Peyer's patch (tissue), 4 donors: Measurements from ENCODE around the gene BCR. TPM values are rescaled to one million over a fixed set of nuclear protein-coding genes. Genes with fewer than 3 reads are reported as not detected.
A peak's percentile ranks its signal among the peaks of the same experiment; 100 is the strongest.

ENCODE experiments used
- DNase-seq, 3 donors: peaks; one replicate each; pipeline ENCODE4 v3.0.0-alpha.2; 2017 to 2019
- H3K27ac ChIP-seq, 4 donors: fragments of 200-600 bp; sonication (generic); one replicate each; pipeline ENCODE4 v1.5.1; 2016 to 2019
- H3K27me3 ChIP-seq, 2 donors: fragments of 200-600 bp; sonication (generic); one replicate each; pipeline ENCODE4 v1.5.1; 2019
- H3K36me3 ChIP-seq, 3 donors: fragments of 200-600 bp; sonication (generic); one replicate each; pipeline ENCODE4 v1.5.1; 2016 to 2019
- H3K4me1 ChIP-seq, 4 donors: fragments of 200-600 bp; sonication (generic); one replicate each; pipeline ENCODE4 v1.5.1; 2016 to 2019
- H3K4me3 ChIP-seq, 4 donors: fragments of 200-600 bp; sonication (generic); 1 replicate in 3 of 4; 2 replicates in 1 of 4; pipeline ENCODE4 v1.5.1; 2016 to 2019; ENCODE audit warnings: mild to moderate bottlenecking in 1 of 4
- H3K9me3 ChIP-seq, 4 donors: fragments of 200-600 bp; sonication (generic); one replicate each; pipeline ENCODE4 v1.5.1; 2016 to 2019; ENCODE audit warnings: mild to moderate bottlenecking in 1 of 4
- CTCF ChIP-seq, 6 experiments: fragments of 450-650 bp in 4 of 6; fragments of 200-600 bp in 2 of 6; sonication (generic) in 1 of 6; IDR thresholded peaks; one replicate each; pipeline ENCODE4 v1.5.1; 2017 to 2019; ENCODE audit warnings: antibody characterized with exemption in 6 of 6, mild to moderate bottlenecking in 3 of 6, moderate library complexity in 1 of 6
- POLR2A ChIP-seq, 2 donors: fragments of 450-650 bp; IDR thresholded peaks; one replicate each; pipeline ENCODE4 v1.5.1; 2017; ENCODE audit warnings: antibody characterized with exemption in 2 of 2, mild to moderate bottlenecking in 2 of 2, moderate library complexity in 2 of 2
- total RNA-seq, 4 donors: library from RNA; depleted of rRNA; stranded (reverse); fragments of >200 nt; gene quantifications; one replicate each; pipeline ENCODE4 v1.1.0, GENCODE V29; 2016

BCR gene
- total RNA-seq, 4 donors from 2014 or later: 55.8 to 86.9 (median 66.1) TPM

- Histone ChIP-seq H3K36me3 (no peaks in the 10 kb centered on the region), H3K9me3 (peaks cover 0 to 4% (median 2%) of the 10 kb centered on the region in 4 donors), H3K27me3 (no peaks in the 10 kb centered on the region), H3K4me1 (peaks cover 4 to 53% (median 21%) of the 10 kb centered on the region in 4 donors), H3K27ac (peak overlapping the region in 2 of 4 donors; percentile 6 to 47), H3K4me3 (no peak overlapping the region)
- no peak for TF ChIP-seq CTCF (IDR thresholded peaks at IDR 0.05)
- DNase-seq: peak in 1 of 3 donors; percentile 48
Measured at GRCh38 chr22:23223569-23224317, 43.4 kb downstream of the BCR start.

DNA sequence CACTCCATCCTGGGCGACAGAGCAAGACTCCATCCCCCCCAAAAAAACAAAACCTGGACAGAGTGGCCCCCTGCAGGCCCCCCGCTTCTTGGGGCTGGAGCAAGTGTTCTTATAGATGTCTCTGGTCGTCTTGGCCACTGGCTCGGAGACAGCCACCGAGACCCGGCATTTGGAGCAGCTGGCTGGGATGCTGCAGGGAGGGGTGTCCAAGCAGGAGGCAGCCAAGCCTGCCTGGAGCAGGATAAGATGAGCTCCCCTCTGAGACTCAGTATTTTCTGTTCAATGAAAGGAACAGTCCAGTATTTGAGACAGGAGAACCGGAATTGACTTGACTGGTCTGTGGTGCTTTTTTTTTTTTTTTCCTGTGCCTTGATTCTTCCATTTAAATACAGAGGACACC, 44.5 kb downstream of the BCR start:
- Histone ChIP-seq H3K9me3 (peaks cover 0 to 8% (median 4%) of the 10 kb centered on the region in 4 donors), H3K27ac (no peak overlapping the region), H3K4me3 (no peak overlapping the region), H3K4me1 (peaks cover 0 to 42% (median 11%) of the 10 kb centered on the region in 4 donors), H3K36me3 (no peaks in the 10 kb centered on the region), H3K27me3 (no peaks in the 10 kb centered on the region)
- peak in 1 of 3 donors; percentile 29 for DNase-seq
- no peak for TF ChIP-seq POLR2A (IDR thresholded peaks at IDR 0.05)
- no peak for TF ChIP-seq CTCF (IDR thresholded peaks at IDR 0.05)

GRCh38 chr22:23225337-23225723, 45.0 kb downstream of the BCR start:
- TF ChIP-seq CTCF (IDR thresholded peaks at IDR 0.05) (no peak), POLR2A (IDR thresholded peaks at IDR 0.05) (no peak)
- Histone ChIP-seq H3K36me3 (no peaks in the 10 kb centered on the region), H3K4me1 (peaks cover 0 to 37% (median 6%) of the 10 kb centered on the region in 4 donors), H3K27me3 (no peaks in the 10 kb centered on the region), H3K9me3 (peaks cover 0 to 8% (median 4%) of the 10 kb centered on the region in 4 donors), H3K4me3 (no peak overlapping the region), H3K27ac (peak overlapping the region in 2 of 4 donors; percentile 41 to 50)
- no peak for DNase-seq

DNA sequence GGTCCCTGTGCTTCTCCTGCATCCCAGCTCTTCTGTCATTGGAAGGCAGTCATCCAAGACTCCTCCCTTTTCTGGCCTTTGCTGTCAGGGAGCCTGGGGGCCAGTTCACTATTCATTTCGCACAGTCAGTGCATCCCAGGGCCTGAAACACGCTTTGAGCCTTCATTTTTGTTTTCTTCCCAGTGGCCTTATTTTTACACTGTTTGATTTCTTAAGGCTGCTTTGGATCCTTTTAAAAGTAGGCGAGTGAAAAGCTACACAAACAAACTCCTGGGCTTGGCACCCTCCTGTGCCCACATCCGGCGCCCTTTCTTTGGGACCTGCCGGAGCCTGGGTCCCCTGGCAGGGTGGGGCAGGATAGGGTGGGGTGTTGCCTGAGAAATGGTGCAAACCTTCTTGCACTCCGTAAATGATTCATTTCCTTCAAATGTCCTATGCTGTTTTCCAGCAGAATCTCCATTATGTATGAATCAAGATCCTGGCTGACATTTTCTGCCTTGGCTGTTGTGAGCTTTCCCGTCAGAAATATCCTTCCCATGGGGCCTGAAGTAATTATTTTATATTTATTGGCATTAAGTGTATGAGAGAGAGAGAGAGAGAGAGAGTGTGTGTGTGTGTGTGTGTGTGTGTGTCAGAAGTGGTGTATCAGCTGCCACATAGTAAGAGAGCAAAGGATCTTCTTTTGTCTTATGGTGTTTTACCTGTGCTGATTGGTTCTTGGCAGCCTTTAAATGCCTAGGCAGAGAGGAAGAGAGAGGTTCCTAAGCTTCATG, 45.6 kb downstream of the BCR start:
- H3K4me3 ChIP-seq: no peak overlapping the region
- H3K27ac ChIP-seq: peak overlapping the region in 2 of 4 donors; percentile 41 to 50
- no peaks in the 10 kb centered on the region for H3K36me3 ChIP-seq
- TF ChIP-seq POLR2A (IDR thresholded peaks at IDR 0.05) (no peak), CTCF (IDR thresholded peaks at IDR 0.05) (no peak)
- peaks cover 0 to 8% (median 4%) of the 10 kb centered on the region in 4 donors for H3K9me3 ChIP-seq
- H3K27me3 ChIP-seq: no peaks in the 10 kb centered on the region
- H3K4me1 ChIP-seq: peaks cover 0 to 33% (median 2%) of the 10 kb centered on the region in 4 donors
- DNase-seq: peak in 2 of 3 donors; percentile 54 to 61

- H3K4me3 ChIP-seq: no peak overlapping the region
- TF ChIP-seq CTCF (IDR thresholded peaks at IDR 0.05) (no peak), POLR2A (IDR thresholded peaks at IDR 0.05) (no peak)
- peak overlapping the region in 2 of 4 donors; percentile 41 to 50 for H3K27ac ChIP-seq
- H3K4me1 ChIP-seq: peaks cover 0 to 33% (median 0%) of the 10 kb centered on the region in 4 donors
- H3K9me3 ChIP-seq: peaks cover 0 to 8% (median 4%) of the 10 kb centered on the region in 4 donors
- H3K36me3 ChIP-seq: no peaks in the 10 kb centered on the region
- peak in 1 of 3 donors; percentile 2 for DNase-seq
- H3K27me3 ChIP-seq: no peaks in the 10 kb centered on the region
Measured at GRCh38 chr22:23226497-23226850, 46.2 kb downstream of the BCR start.
